Measurements from ENCODE around the gene ZNF687. TPM values are rescaled to one million over a fixed set of nuclear protein-coding genes. Genes with fewer than 3 reads are reported as not detected.

Gene ZNF687
- total RNA-seq, 4 donors from 2014 or later: 30.5 to 53.5 (median 38.5) TPM

GRCh38 chr1:151289080-151289935, 7.2 kb downstream of the ZNF687 start:
- Histone ChIP-seq H3K4me3 (no peak overlapping the region), H3K36me3 (peaks cover 0 to 95% (median 0%) of the 10 kb centered on the region in 3 donors), H3K9me3 (no peaks in the 10 kb centered on the region), H3K4me1 (peaks cover 0 to 1% (median 0%) of the 10 kb centered on the region in 4 donors), H3K27ac (no peak overlapping the region), H3K27me3 (no peaks in the 10 kb centered on the region)
- DNase-seq: no peak
- TF ChIP-seq, protein P1, sequence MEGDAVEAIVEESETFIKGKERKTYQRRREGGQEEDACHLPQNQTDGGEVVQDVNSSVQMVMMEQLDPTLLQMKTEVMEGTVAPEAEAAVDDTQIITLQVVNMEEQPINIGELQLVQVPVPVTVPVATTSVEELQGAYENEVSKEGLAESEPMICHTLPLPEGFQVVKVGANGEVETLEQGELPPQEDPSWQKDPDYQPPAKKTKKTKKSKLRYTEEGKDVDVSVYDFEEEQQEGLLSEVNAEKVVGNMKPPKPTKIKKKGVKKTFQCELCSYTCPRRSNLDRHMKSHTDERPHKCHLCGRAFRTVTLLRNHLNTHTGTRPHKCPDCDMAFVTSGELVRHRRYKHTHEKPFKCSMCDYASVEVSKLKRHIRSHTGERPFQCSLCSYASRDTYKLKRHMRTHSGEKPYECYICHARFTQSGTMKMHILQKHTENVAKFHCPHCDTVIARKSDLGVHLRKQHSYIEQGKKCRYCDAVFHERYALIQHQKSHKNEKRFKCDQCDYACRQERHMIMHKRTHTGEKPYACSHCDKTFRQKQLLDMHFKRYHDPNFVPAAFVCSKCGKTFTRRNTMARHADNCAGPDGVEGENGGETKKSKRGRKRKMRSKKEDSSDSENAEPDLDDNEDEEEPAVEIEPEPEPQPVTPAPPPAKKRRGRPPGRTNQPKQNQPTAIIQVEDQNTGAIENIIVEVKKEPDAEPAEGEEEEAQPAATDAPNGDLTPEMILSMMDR (IDR thresholded peaks at IDR 0.05): no peak
- no peak for TF ChIP-seq POLR2A (IDR thresholded peaks at IDR 0.05)

DNA sequence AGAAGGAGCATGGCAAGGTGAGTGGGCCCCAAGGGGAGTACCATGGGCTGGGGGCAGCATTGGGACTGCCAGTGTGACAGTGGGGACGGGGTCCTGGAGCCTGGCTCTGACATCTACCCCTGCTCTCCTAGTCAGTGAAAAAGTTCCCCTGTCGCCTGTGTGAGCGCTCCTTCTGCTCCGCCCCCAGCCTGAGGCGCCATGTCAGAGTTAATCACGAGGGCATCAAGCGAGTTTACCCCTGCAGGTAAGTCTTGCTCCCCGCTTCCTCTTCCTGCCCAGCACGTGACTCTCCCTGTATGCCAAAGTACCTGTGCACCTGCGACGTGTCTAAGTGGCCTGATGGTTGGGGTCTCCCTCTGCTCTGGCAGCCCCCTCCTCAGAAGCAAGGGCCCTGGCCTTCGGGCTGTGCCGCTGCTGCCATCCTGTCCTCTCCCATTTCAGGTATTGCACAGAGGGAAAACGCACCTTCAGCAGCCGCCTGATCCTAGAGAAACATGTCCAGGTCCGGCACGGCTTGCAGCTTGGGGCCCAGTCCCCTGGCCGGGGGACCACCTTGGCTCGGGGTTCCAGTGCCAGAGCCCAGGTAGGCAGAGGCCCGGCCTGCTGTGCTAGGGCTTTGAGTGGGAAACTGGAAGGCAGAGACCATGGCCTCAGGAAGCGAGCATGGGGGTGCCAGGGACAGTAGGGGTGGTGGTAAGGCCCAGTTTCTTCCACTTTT, 8.1 kb downstream of the ZNF687 start:
- TF ChIP-seq, protein P1 (IDR thresholded peaks at IDR 0.05): no peak
- TF ChIP-seq POLR2A (IDR thresholded peaks at IDR 0.05): no peak
- H3K4me1 ChIP-seq: no peaks in the 10 kb centered on the region
- no peak overlapping the region for H3K27ac ChIP-seq
- no peak for DNase-seq
- H3K4me3 ChIP-seq: no peak overlapping the region
- H3K27me3 ChIP-seq: no peaks in the 10 kb centered on the region
- H3K36me3 ChIP-seq: peaks cover 0 to 99% (median 0%) of the 10 kb centered on the region in 3 donors
- no peaks in the 10 kb centered on the region for H3K9me3 ChIP-seq

DNA sequence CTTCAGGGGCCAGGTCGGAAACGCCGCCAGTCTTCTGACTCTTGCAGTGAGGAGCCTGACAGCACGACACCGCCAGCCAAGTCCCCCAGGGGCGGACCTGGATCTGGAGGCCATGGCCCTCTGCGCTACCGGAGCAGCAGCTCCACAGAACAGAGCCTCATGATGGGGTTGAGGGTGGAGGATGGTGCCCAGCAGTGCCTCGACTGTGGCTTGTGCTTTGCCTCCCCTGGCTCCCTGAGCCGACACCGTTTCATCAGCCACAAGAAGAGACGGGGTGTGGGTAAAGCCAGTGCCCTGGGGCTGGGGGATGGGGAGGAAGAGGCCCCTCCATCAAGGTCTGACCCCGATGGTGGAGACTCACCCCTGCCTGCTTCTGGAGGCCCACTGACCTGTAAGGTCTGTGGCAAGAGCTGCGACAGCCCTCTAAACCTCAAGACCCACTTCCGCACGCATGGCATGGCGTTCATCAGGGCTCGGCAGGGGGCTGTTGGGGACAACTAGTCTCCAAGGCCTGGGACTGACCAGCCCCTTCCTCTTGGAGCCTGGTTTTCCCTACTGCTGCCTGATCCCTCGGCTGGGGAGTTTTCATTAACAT, 8.7 kb downstream of the ZNF687 start:
- Histone ChIP-seq H3K9me3 (no peaks in the 10 kb centered on the region), H3K4me3 (no peak overlapping the region), H3K27me3 (no peaks in the 10 kb centered on the region), H3K36me3 (peaks cover 0 to 99% (median 0%) of the 10 kb centered on the region in 3 donors), H3K27ac (no peak overlapping the region), H3K4me1 (no peaks in the 10 kb centered on the region)
- no peak for TF ChIP-seq POLR2A (IDR thresholded peaks at IDR 0.05)
- TF ChIP-seq, protein P1 (IDR thresholded peaks at IDR 0.05): no peak
- no peak for DNase-seq

GRCh38 chr1:151292207-151293030, 10.3 kb downstream of the ZNF687 start:
- TF ChIP-seq POLR2A (IDR thresholded peaks at IDR 0.05): no peak
- TF ChIP-seq, protein P1 (IDR thresholded peaks at IDR 0.05): no peak
- Histone ChIP-seq H3K36me3 (peaks cover 0 to 99% (median 0%) of the 10 kb centered on the region in 3 donors), H3K9me3 (no peaks in the 10 kb centered on the region), H3K4me1 (no peaks in the 10 kb centered on the region), H3K27me3 (no peaks in the 10 kb centered on the region), H3K27ac (no peak overlapping the region), H3K4me3 (no peak overlapping the region)
- no peak for DNase-seq

GRCh38 chr1:151293093-151293492, 11.0 kb downstream of the ZNF687 start:
- H3K4me1 ChIP-seq: no peaks in the 10 kb centered on the region
- TF ChIP-seq, protein P1 (IDR thresholded peaks at IDR 0.05): no peak
- no peak for TF ChIP-seq POLR2A (IDR thresholded peaks at IDR 0.05)
- H3K36me3 ChIP-seq: peaks cover 0 to 99% (median 0%) of the 10 kb centered on the region in 3 donors
- H3K27me3 ChIP-seq: no peaks in the 10 kb centered on the region
- no peak overlapping the region for H3K27ac ChIP-seq
- no peak overlapping the region for H3K4me3 ChIP-seq
- H3K9me3 ChIP-seq: no peaks in the 10 kb centered on the region
- no peak for DNase-seq

All from Peyer's patch (tissue), 4 donors.